Epidermal melanocyte (primary cell): ENCODE data around the gene IPO7.

ENCODE experiments used
- DNase-seq: peaks from one replicate; pipeline ENCODE4 v3.0.0; 2011; ENCODE audit warnings: low spot score; ENCODE audit not compliant: insufficient read length

Gene IPO7

DNA sequence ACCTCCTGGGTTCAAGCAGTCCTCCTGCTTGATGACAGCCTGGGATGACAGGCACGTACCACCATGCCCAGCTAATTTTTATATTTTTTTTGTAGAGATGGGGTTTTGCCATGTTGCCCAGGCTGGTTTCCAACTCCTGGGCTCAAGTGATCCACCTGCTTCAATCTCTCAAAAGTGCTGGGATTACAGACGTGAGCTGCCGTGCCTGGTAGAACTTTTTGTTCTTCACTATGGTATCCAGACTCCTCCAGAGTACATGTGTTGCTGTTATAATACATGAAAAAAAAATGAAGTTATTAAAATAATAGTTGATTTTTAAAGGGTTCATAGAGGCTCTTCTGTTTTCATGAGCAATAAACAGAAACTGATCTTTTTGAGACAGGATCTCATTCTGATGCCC lies 105.9 kb downstream of the IPO7 start:
- no peak for DNase-seq

DNA sequence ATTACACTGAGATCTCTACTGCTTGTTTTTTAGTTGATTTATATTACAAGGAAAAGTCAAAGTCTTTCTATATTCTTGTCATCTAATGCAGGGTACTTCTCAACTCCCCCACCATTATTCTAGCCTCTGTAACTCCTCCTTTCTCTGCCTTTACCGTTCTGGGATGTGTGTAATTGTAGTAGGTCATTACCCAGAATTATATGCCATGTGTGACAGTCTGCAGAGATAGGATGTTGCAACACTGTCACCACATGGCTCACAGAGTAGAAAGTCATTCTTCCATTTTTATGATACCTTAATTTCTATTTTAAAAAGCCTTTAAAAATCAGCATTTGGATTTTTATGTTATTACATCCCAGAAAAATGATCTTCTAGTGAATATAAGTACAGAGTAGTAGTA lies 109.0 kb downstream of the IPO7 start:
- no peak for DNase-seq

DNA sequence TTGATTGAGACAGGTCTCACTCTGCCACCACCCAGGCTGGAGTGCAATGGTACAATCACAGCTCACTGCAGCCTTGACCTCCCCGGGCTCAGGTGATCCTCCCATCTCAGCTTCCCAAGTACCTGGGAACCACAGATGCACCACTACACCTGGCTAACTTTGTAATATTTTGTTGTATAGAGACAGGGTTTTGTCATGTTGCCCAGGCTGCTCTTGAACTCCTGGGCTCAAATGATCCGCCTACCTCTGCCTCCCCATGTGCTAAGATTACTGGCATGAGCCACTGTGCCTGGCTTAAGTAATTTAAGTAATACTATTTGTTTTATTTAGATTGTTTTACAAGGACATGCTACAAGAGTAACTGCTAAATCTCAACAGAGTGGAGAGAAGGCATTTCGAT lies 109.9 kb downstream of the IPO7 start:
- DNase-seq: no peak

DNA sequence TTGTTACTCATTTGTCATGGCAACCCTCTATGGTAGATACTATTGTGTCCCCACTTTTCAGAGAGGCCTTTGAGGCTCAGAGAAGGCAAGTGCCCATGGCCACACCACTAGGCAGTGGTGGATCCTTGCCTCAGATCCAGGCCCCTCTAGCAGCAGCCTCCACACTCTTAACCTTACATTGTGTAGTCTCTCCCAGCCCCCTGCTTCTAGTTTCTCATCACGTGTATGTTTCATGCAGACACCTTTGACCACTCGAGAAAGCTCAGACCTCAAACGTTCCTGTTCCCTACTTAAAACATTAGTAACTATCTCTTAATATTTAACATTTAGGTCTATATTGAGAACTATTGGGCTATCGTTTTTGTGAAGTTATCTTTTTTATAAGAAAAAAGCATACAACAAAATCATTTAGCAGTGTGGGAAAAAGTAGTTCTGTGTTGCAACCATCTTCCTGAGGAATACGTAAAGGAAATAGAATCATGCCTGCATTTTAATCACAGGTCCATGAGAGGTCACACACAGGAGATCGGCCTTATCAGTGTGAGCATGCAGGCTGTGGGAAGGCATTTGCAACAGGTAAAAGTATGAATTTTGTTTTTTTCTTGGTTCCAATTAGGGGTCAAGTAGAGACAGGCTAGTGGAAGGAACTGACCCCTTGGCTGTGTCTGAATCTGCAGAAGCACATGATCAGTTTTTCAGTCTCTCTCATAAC lies 111.5 kb downstream of the IPO7 start:
- no peak for DNase-seq
